ENCODE measurements around the gene TMEM39B. TPM values are rescaled to one million over a fixed set of nuclear protein-coding genes. Genes with fewer than 3 reads are reported as not detected.

The TMEM39B gene
- total and polyA plus RNA-seq, 2 experiments from 2014 or later = 4.6 to 5.1 TPM

DNA sequence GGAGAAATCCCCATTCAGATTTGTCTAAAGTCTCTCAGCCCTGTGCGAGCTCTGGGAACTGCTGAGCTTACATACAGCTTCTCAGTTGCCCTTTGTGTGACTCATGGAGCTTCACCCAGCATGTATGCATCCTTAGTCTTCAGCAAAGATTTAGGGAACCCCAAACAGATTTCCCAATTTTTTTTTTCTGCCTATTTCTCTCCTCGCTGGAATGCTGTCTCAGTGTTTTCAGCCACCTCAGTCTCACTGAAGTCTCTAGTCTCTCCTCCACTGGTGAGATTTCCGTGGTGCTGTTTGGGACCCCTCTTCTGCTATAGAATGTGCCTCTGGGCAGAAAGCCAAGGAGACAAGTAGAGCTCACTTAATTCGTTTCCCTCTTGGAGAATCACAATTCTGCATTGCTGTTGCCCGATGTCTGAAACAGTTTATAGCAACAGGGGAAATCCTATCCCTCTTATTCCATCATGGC, 78.6 kb downstream of the TMEM39B start:
- TF ChIP-seq, protein P1, sequence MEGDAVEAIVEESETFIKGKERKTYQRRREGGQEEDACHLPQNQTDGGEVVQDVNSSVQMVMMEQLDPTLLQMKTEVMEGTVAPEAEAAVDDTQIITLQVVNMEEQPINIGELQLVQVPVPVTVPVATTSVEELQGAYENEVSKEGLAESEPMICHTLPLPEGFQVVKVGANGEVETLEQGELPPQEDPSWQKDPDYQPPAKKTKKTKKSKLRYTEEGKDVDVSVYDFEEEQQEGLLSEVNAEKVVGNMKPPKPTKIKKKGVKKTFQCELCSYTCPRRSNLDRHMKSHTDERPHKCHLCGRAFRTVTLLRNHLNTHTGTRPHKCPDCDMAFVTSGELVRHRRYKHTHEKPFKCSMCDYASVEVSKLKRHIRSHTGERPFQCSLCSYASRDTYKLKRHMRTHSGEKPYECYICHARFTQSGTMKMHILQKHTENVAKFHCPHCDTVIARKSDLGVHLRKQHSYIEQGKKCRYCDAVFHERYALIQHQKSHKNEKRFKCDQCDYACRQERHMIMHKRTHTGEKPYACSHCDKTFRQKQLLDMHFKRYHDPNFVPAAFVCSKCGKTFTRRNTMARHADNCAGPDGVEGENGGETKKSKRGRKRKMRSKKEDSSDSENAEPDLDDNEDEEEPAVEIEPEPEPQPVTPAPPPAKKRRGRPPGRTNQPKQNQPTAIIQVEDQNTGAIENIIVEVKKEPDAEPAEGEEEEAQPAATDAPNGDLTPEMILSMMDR (IDR thresholded peaks at IDR 0.05; ENCODE audit: low read depth, low read length) = no peak
- no peaks in the 10 kb centered on the region for H3K9me3 ChIP-seq (ENCODE audit: low read depth)

More for the DNA sequence above, 78.6 kb downstream of the TMEM39B start:
- Histone ChIP-seq H3K27ac (peak overlapping the region; percentile 70), H3K36me3 (peaks cover 3% of the 10 kb centered on the region), H3K4me3 (no peak overlapping the region), H3K27me3 (no peaks in the 10 kb centered on the region), H3K4me1 (ENCODE audit: low read depth) (peaks cover 12% of the 10 kb centered on the region)
- DNase-seq (ENCODE audit: low read depth in 1 of 2, low spot score in 1 of 2) = peak; percentile 69 to 81

Other genes starting within 250 kb of the TMEM39B start
- gene PTP4A2, start 134.6 kb upstream of the TMEM39B start, total RNA-seq = 105 and 161 TPM in 2 replicates
- 285 and 366 TPM in 2 replicates for gene PTP4A2, start 134.6 kb upstream of the TMEM39B start, polyA plus RNA-seq
- 86.8 and 99.5 TPM in 2 replicates for gene KHDRBS1, start 59.1 kb upstream of the TMEM39B start, total RNA-seq
- gene KHDRBS1, start 59.1 kb upstream of the TMEM39B start, polyA plus RNA-seq = 116 and 152 TPM in 2 replicates
- 36.8 and 45.7 TPM in 2 replicates for gene KPNA6, start 35.1 kb downstream of the TMEM39B start, total RNA-seq
- 33.8 and 53.2 TPM in 2 replicates for gene KPNA6, start 35.1 kb downstream of the TMEM39B start, polyA plus RNA-seq
- 40.8 and 40.9 TPM in 2 replicates for gene TXLNA, start 106.7 kb downstream of the TMEM39B start, total RNA-seq
- gene TXLNA, start 106.7 kb downstream of the TMEM39B start, polyA plus RNA-seq = 31.3 and 33.3 TPM in 2 replicates
- gene CCDC28B, start 127.7 kb downstream of the TMEM39B start, total RNA-seq = 68.7 and 75.1 TPM in 2 replicates
- 99.7 and 111 TPM in 2 replicates for gene CCDC28B, start 127.7 kb downstream of the TMEM39B start, polyA plus RNA-seq
- 1.4 and 2.0 TPM in 2 replicates for gene IQCC, start 132.7 kb downstream of the TMEM39B start, total RNA-seq
- gene IQCC, start 132.7 kb downstream of the TMEM39B start, polyA plus RNA-seq = 2.8 and 4.8 TPM in 2 replicates
- not detected in 2 replicates for gene DCDC2B, start 136.2 kb downstream of the TMEM39B start, total RNA-seq
- gene DCDC2B, start 136.2 kb downstream of the TMEM39B start, polyA plus RNA-seq = 0.64 and 0.72 TPM in 2 replicates
- 24.1 and 26.2 TPM in 2 replicates for gene TMEM234, start 149.4 kb downstream of the TMEM39B start, total RNA-seq
- gene TMEM234, start 149.4 kb downstream of the TMEM39B start, polyA plus RNA-seq = 36.8 and 38.0 TPM in 2 replicates
- gene EIF3I, start 149.5 kb downstream of the TMEM39B start, total RNA-seq = 165 and 227 TPM in 2 replicates
- 239 and 243 TPM in 2 replicates for gene EIF3I, start 149.5 kb downstream of the TMEM39B start, polyA plus RNA-seq
- 1.4 and 2.1 TPM in 2 replicates for gene FAM167B, start 174.3 kb downstream of the TMEM39B start, total RNA-seq
- gene FAM167B, start 174.3 kb downstream of the TMEM39B start, polyA plus RNA-seq = 1.2 and 4.6 TPM in 2 replicates
- gene LCK, start 178.3 kb downstream of the TMEM39B start, total RNA-seq = 0.18 TPM in 1 of 2 replicates, not detected in the other
- gene LCK, start 178.3 kb downstream of the TMEM39B start, polyA plus RNA-seq = 0.16 TPM in 1 of 2 replicates, not detected in the other
- gene HDAC1, start 219.1 kb downstream of the TMEM39B start, total RNA-seq = 67.6 and 76.9 TPM in 2 replicates
- gene HDAC1, start 219.1 kb downstream of the TMEM39B start, polyA plus RNA-seq = 96.8 and 110 TPM in 2 replicates

Measured in cardiac muscle cell (in vitro differentiated cells and primary cell).